Umbilical cord (tissue), 2 donors: ENCODE data around the gene TACO1. TPM values are rescaled to one million over a fixed set of nuclear protein-coding genes. Genes with fewer than 3 reads are reported as not detected.

Experiments
- DNase-seq: peaks from one replicate; pipeline ENCODE4 v3.0.0-alpha.2; 2015; ENCODE audit warnings: low spot score
- total RNA-seq: library from RNA; depleted of rRNA; stranded (reverse); fragments of >200 nt; gene quantifications from one replicate; pipeline ENCODE4 v1.2.3, GENCODE V29; 2014; ENCODE audit warnings: low replicate concordance; ENCODE audit not compliant: insufficient read depth

The TACO1 gene
- 9.4 TPM for total RNA-seq

GRCh38 chr17:63600569-63601438, at the start of gene TACO1:
Gene TACO1 (plus strand): TSS chr17:63600895. CDS start chr17:63601084, 189 bp downstream.
- peak; percentile 73 for DNase-seq

- no peak for DNase-seq
These were observed 48.5 kb upstream of the TACO1 start for GRCh38 chr17:63552211-63552610.

- DNase-seq: no peak
These were observed 45.1 kb upstream of the TACO1 start for GRCh38 chr17:63555500-63556156.

- DNase-seq: no peak
These were observed 43.3 kb upstream of the TACO1 start for GRCh38 chr17:63557416-63557815.

GRCh38 chr17:63558441-63558840, 42.3 kb upstream of the TACO1 start:
- no peak for DNase-seq

- DNase-seq: no peak
These were observed 38.9 kb upstream of the TACO1 start for GRCh38 chr17:63561819-63562218.

GRCh38 chr17:63563339-63563738, 37.4 kb upstream of the TACO1 start:
- DNase-seq: no peak

- DNase-seq: no peak
These were observed 36.1 kb upstream of the TACO1 start for GRCh38 chr17:63564562-63564961.

GRCh38 chr17:63567229-63567628, 33.5 kb upstream of the TACO1 start:
- no peak for DNase-seq

- no peak for DNase-seq
These were observed 32.1 kb upstream of the TACO1 start for GRCh38 chr17:63568563-63568962.

- DNase-seq: no peak
These were observed 28.9 kb upstream of the TACO1 start for GRCh38 chr17:63571632-63572310.

- DNase-seq: no peak
These were observed 27.1 kb upstream of the TACO1 start for GRCh38 chr17:63573634-63574033.

GRCh38 chr17:63578027-63578768, 22.5 kb upstream of the TACO1 start:
- no peak for DNase-seq

- no peak for DNase-seq
These were observed 22.0 kb upstream of the TACO1 start for GRCh38 chr17:63578769-63579111.

- DNase-seq: no peak
These were observed 21.1 kb upstream of the TACO1 start for GRCh38 chr17:63579633-63580032.

- no peak for DNase-seq
These were observed 12.9 kb upstream of the TACO1 start for GRCh38 chr17:63587770-63588169.

- no peak for DNase-seq
These were observed 11.9 kb upstream of the TACO1 start for GRCh38 chr17:63588797-63589196.

- no peak for DNase-seq
These were observed 11.0 kb upstream of the TACO1 start for GRCh38 chr17:63589646-63590045.

- DNase-seq: no peak
These were observed 7.9 kb upstream of the TACO1 start for GRCh38 chr17:63592797-63593196.

GRCh38 chr17:63595132-63595531, 5.6 kb upstream of the TACO1 start:
- DNase-seq: no peak

GRCh38 chr17:63596856-63597586, 3.7 kb upstream of the TACO1 start:
- DNase-seq: no peak
